Activated T-helper 17 cell treated with anti-CD3 and anti-CD28 coated beads, Interleukin-2, amount 50 U/mL, for 72 hours (primary cell): ENCODE data around the gene FHAD1. TPM values are rescaled to one million over a fixed set of nuclear protein-coding genes. Genes with fewer than 3 reads are reported as not detected.
A peak's percentile ranks its signal among the peaks of the same experiment; 100 is the strongest.
"Not testable (repeated sequence)": the region's sequence is repeated elsewhere in the genome, so short reads cannot be mapped to it uniquely, and the experiment has no call there.

Experiments
- ATAC-seq: fragments of 150-1000 bp; cut with Tn5 transposase; replicated peaks from 2 replicates; pipeline ENCODE4 v1.10.0; 2021; ENCODE audit warnings: mild to moderate bottlenecking, moderate library complexity
- H3K27ac Mint-ChIP-seq: one replicate; pipeline ENCODE4 v1.8.0; 2022; ENCODE audit warnings: mixed read lengths
- H3K27me3 Mint-ChIP-seq: one replicate; pipeline ENCODE4 v1.8.0; 2022; ENCODE audit warnings: mixed read lengths
- H3K36me3 Mint-ChIP-seq: one replicate; pipeline ENCODE4 v1.8.0; 2022; ENCODE audit warnings: low read depth, mild to moderate bottlenecking, mixed read lengths
- H3K4me1 Mint-ChIP-seq: one replicate; pipeline ENCODE4 v1.8.0; 2022; ENCODE audit warnings: mixed read lengths
- H3K4me3 Mint-ChIP-seq: one replicate; pipeline ENCODE4 v1.8.0; 2022; ENCODE audit warnings: mild to moderate bottlenecking, mixed read lengths
- H3K9me3 Mint-ChIP-seq: one replicate; pipeline ENCODE4 v1.8.0; 2022; ENCODE audit warnings: mixed read lengths
- total RNA-seq, 2 donors: library from RNA; stranded (reverse); gene quantifications; one replicate each; pipeline ENCODE4 v1.2.3, GENCODE V29; 2022

The FHAD1 gene
- total RNA-seq, 2 donors from 2014 or later = not detected

GRCh38 chr1:15364740-15365139, 117.7 kb downstream of the FHAD1 start:
- Mint-ChIP-seq H3K4me3 (no peak overlapping the region), H3K27ac (no peak overlapping the region), H3K9me3 (no peaks in the 10 kb centered on the region), H3K27me3 (peaks cover 4% of the 10 kb centered on the region), H3K36me3 (no peaks in the 10 kb centered on the region), H3K4me1 (no peaks in the 10 kb centered on the region)
- no peak for ATAC-seq

DNA sequence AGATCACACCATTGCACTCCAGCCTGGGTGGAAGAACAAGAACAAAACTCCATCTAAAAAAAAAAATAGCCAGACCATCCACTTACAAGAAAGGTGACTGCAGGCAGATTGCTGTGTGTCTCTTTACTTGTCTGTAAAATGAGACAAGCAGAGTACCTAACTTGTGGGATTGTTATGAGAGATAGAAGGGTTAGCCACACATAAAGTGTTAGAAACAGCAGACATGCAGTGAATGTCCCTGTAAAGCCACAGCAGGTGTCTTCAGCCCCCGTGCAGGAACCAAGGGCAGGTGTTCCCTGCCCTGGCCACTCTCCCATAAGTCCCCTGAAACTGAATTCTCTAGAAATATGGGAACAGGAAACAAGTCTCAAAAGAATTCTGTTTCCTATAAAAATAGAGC, 121.9 kb downstream of the FHAD1 start:
- no peaks in the 10 kb centered on the region for H3K9me3 Mint-ChIP-seq
- no peak overlapping the region for H3K4me3 Mint-ChIP-seq
- no peak overlapping the region for H3K27ac Mint-ChIP-seq
- no peaks in the 10 kb centered on the region for H3K36me3 Mint-ChIP-seq
- no peaks in the 10 kb centered on the region for H3K4me1 Mint-ChIP-seq
- peaks cover 10% of the 10 kb centered on the region for H3K27me3 Mint-ChIP-seq
- ATAC-seq = no peak

GRCh38 chr1:15370268-15370667, 123.2 kb downstream of the FHAD1 start:
- Mint-ChIP-seq H3K9me3 (no peaks in the 10 kb centered on the region), H3K27me3 (peaks cover 10% of the 10 kb centered on the region), H3K36me3 (no peaks in the 10 kb centered on the region), H3K4me1 (no peaks in the 10 kb centered on the region), H3K27ac (no peak overlapping the region), H3K4me3 (no peak overlapping the region)
- no peak for ATAC-seq

GRCh38 chr1:15370781-15371520, 123.9 kb downstream of the FHAD1 start:
- peaks cover 10% of the 10 kb centered on the region for H3K27me3 Mint-ChIP-seq
- no peak overlapping the region for H3K27ac Mint-ChIP-seq
- ATAC-seq = no peak
- no peak overlapping the region for H3K4me3 Mint-ChIP-seq
- H3K4me1 Mint-ChIP-seq = no peaks in the 10 kb centered on the region
- no peaks in the 10 kb centered on the region for H3K36me3 Mint-ChIP-seq
- H3K9me3 Mint-ChIP-seq = no peaks in the 10 kb centered on the region

DNA sequence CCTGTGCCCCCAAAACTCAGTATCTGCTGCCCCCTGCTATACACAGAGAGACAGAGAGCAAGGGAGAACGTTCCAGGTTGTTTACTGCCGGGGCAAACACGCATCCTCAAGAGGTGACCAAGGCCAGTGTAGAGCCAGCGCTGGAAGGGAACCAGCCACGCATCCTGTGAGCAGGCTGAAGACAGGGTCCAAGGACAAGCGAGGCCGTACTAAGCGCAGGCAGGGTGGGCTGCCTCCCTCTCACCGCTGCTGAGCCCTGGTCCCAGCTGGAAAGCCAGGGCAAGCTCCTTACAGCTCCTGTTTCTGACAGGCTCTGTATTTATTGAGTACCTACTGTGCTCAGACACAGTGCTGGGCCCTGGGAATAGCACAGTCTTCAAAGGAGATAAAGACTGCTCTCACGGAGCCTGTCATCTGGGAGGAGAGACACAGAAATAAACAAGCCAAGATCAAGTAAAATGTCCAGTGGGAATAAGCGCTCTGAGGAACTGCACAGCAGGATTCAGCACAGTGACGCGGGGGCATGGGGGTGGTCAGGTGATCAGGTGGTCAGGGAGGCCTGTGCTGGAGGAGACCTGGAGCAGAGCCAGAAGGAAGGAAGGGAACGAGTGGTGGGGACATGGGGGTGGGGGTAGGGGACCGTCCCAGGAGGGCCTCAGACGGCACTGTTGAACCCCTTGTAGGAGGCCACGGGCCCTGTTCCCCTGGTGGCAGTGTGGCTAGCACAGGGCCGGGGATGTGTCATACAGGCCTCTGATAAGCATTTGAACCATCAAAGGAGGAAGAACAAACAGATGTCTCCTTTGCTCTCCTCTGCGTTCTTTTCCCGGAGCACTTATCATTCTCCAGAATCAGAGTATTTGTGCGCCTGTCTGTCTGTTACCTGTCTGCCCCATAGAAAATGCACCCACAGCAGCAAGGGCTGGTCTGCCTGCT, 124.9 kb downstream of the FHAD1 start:
- Mint-ChIP-seq H3K27ac (no peak overlapping the region), H3K36me3 (no peaks in the 10 kb centered on the region), H3K4me3 (no peak overlapping the region), H3K4me1 (no peaks in the 10 kb centered on the region), H3K27me3 (peaks cover 6% of the 10 kb centered on the region), H3K9me3 (no peaks in the 10 kb centered on the region)
- no peak for ATAC-seq

- Mint-ChIP-seq H3K4me3 (no peak overlapping the region), H3K27me3 (no peaks in the 10 kb centered on the region), H3K4me1 (no peaks in the 10 kb centered on the region), H3K36me3 (no peaks in the 10 kb centered on the region), H3K27ac (no peak overlapping the region), H3K9me3 (no peaks in the 10 kb centered on the region)
- ATAC-seq = no peak
These were observed 131.7 kb downstream of the FHAD1 start for GRCh38 chr1:15378729-15379128.

DNA sequence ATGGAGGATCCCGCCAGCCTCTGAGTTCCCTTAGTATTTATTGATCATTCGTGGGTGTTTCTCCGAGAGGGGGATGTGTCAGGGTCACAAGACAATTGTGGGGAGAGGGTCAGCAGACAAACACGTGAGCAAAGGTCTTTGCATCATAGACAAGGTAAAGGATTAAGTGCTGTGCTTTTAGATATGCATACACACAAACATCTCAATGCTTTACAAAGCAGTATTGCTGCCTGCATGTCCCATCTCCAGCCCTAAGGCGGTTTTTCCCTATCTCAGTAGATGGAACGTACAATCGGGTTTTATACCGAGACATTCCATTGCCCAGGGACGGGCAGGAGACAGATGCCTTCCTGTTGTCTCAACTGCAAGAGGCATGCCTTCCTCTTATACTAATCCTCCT, 132.1 kb downstream of the FHAD1 start:
- not testable (repeated sequence) for H3K4me3 Mint-ChIP-seq, H3K27me3 Mint-ChIP-seq, H3K27ac Mint-ChIP-seq, ATAC-seq, H3K4me1 Mint-ChIP-seq, H3K36me3 Mint-ChIP-seq, H3K9me3 Mint-ChIP-seq

GRCh38 chr1:15380601-15381508, 133.8 kb downstream of the FHAD1 start:
- ATAC-seq = no peak
- Mint-ChIP-seq H3K9me3 (no peaks in the 10 kb centered on the region), H3K27me3 (peaks cover 4% of the 10 kb centered on the region), H3K36me3 (no peaks in the 10 kb centered on the region), H3K4me3 (no peak overlapping the region), H3K27ac (no peak overlapping the region), H3K4me1 (no peaks in the 10 kb centered on the region)

DNA sequence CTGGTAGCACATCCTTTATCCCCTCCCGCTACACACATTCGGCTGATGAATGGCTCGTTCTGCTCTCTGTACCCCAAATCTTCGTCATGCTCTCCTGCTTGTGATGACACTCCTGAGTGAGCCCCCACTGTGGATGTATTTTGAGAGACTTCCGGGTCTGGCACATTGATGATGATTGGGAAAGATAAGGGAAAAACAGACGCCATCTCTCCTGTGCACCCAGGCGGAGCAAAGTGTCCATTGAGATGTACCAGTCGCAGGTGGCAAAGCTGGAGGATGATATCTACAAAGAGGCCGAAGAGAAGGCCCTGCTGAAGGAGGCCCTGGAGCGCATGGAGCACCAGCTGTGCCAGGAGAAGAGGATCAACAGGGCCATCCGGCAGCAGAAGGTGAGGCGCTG, 134.8 kb downstream of the FHAD1 start:
- no peak for ATAC-seq
- Mint-ChIP-seq H3K4me1 (no peaks in the 10 kb centered on the region), H3K27ac (no peak overlapping the region), H3K36me3 (no peaks in the 10 kb centered on the region), H3K9me3 (no peaks in the 10 kb centered on the region), H3K27me3 (peaks cover 5% of the 10 kb centered on the region), H3K4me3 (no peak overlapping the region)

GRCh38 chr1:15382601-15383518, 135.8 kb downstream of the FHAD1 start:
- Mint-ChIP-seq H3K27me3 (peaks cover 9% of the 10 kb centered on the region), H3K4me1 (no peaks in the 10 kb centered on the region), H3K36me3 (no peaks in the 10 kb centered on the region), H3K27ac (no peak overlapping the region), H3K4me3 (no peak overlapping the region), H3K9me3 (no peaks in the 10 kb centered on the region)
- ATAC-seq = no peak

DNA sequence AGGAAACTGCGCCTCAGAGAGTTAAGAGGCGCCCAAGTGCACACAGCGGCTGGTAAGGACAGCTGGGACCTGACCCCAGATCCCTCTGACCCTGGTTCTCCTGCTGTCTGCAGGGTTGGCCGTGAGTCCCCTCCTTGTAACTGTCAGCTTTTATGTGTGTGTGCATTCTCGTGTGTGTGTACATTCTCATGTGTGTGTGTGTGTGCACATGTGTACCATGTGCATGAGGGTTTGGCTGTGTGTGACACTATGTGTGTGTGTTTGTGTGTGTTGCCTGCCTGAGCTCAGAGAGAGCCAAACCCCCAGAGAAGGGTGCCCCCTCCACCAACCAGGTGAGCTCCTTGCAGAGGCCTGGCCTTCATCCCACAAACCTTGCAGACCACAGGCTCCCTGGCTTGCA, 136.8 kb downstream of the FHAD1 start:
- ATAC-seq = no peak
- H3K27me3 Mint-ChIP-seq = peaks cover 9% of the 10 kb centered on the region
- no peaks in the 10 kb centered on the region for H3K9me3 Mint-ChIP-seq
- no peak overlapping the region for H3K4me3 Mint-ChIP-seq
- no peaks in the 10 kb centered on the region for H3K4me1 Mint-ChIP-seq
- H3K36me3 Mint-ChIP-seq = no peaks in the 10 kb centered on the region
- no peak overlapping the region for H3K27ac Mint-ChIP-seq

GRCh38 chr1:15384301-15384901, 137.4 kb downstream of the FHAD1 start:
- no peak overlapping the region for H3K4me3 Mint-ChIP-seq
- no peaks in the 10 kb centered on the region for H3K9me3 Mint-ChIP-seq
- no peaks in the 10 kb centered on the region for H3K36me3 Mint-ChIP-seq
- H3K27ac Mint-ChIP-seq = no peak overlapping the region
- H3K27me3 Mint-ChIP-seq = peaks cover 9% of the 10 kb centered on the region
- no peaks in the 10 kb centered on the region for H3K4me1 Mint-ChIP-seq
- peak; percentile 29 for ATAC-seq

- no peak overlapping the region for H3K27ac Mint-ChIP-seq
- peaks cover 9% of the 10 kb centered on the region for H3K27me3 Mint-ChIP-seq
- ATAC-seq = no peak
- no peaks in the 10 kb centered on the region for H3K9me3 Mint-ChIP-seq
- no peaks in the 10 kb centered on the region for H3K4me1 Mint-ChIP-seq
- no peaks in the 10 kb centered on the region for H3K36me3 Mint-ChIP-seq
- H3K4me3 Mint-ChIP-seq = no peak overlapping the region
These were observed 138.4 kb downstream of the FHAD1 start for GRCh38 chr1:15385420-15385819.
